Measurements from ENCODE around the gene BRCA1. TPM values are rescaled to one million over a fixed set of nuclear protein-coding genes. Genes with fewer than 3 reads are reported as not detected.

Gene BRCA1
- total RNA-seq, 3 donors from 2014 or later, result 8.8 to 17.4 (median 10.3) TPM

GRCh38 chr17:43020789-43021740 is 104.1 kb downstream of the BRCA1 start:
- Histone ChIP-seq H3K4me3 (peak overlapping the region; percentile 75), H3K4me1 (ENCODE audit: low read depth) (peaks cover 24% of the 10 kb centered on the region), H3K36me3 (ENCODE audit: low read depth) (no peaks in the 10 kb centered on the region), H3K9me3 (no peaks in the 10 kb centered on the region)
- peak; percentile 18 for ATAC-seq
- intact Hi-C loops (cut with DNase I, micrococcal nuclease), result no loop called here
- peak; percentile 64 to 78 (median 73) for DNase-seq
- no peak for TF ChIP-seq CTCF (IDR thresholded peaks at IDR 0.05)

- TF ChIP-seq CTCF (IDR thresholded peaks at IDR 0.05), result no peak
- DNase-seq (no peak), ATAC-seq (no peak)
- Histone ChIP-seq H3K4me1 (ENCODE audit: low read depth) (peaks cover 24% of the 10 kb centered on the region), H3K9me3 (no peaks in the 10 kb centered on the region), H3K36me3 (ENCODE audit: low read depth) (no peaks in the 10 kb centered on the region), H3K4me3 (no peak overlapping the region)
- intact Hi-C loops (cut with DNase I, micrococcal nuclease), result no loop called here
These were observed 105.0 kb downstream of the BRCA1 start for GRCh38 chr17:43020030-43020621.

GRCh38 chr17:43019418-43019817 is 105.7 kb downstream of the BRCA1 start:
- Histone ChIP-seq H3K36me3 (ENCODE audit: low read depth) (no peaks in the 10 kb centered on the region), H3K9me3 (no peaks in the 10 kb centered on the region), H3K4me3 (no peak overlapping the region), H3K4me1 (ENCODE audit: low read depth) (peaks cover 21% of the 10 kb centered on the region)
- ATAC-seq (peak; percentile 37), DNase-seq (no peak)
- TF ChIP-seq CTCF (IDR thresholded peaks at IDR 0.05), result no peak
- intact Hi-C loops (cut with DNase I, micrococcal nuclease), result no loop called here

DNA sequence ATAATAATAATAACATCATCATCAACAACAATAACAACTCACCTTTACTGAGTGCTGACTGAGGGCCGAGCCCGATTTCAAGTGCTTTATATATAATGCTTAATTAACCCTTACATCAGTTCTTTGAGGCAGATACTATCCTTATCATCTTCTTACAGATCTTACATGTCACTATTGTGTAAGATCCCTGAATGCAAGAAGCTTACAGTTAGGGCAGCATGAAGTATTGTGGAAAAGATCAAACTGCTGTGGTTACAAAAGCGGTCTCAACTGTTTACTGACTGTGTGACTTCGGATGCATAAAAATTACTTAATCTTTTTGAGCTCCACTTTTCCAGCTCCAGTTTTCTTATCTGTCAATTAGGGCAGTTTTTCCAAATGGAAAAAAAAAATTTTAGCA is 106.2 kb downstream of the BRCA1 start:
- no peak for TF ChIP-seq CTCF (IDR thresholded peaks at IDR 0.05)
- no peak overlapping the region for H3K4me3 ChIP-seq
- DNase-seq (no peak), ATAC-seq (no peak)
- no peaks in the 10 kb centered on the region for H3K36me3 ChIP-seq (ENCODE audit: low read depth)
- intact Hi-C loops (cut with DNase I, micrococcal nuclease), result no loop called here
- peaks cover 17% of the 10 kb centered on the region for H3K4me1 ChIP-seq (ENCODE audit: low read depth)
- H3K9me3 ChIP-seq, result no peaks in the 10 kb centered on the region

DNA sequence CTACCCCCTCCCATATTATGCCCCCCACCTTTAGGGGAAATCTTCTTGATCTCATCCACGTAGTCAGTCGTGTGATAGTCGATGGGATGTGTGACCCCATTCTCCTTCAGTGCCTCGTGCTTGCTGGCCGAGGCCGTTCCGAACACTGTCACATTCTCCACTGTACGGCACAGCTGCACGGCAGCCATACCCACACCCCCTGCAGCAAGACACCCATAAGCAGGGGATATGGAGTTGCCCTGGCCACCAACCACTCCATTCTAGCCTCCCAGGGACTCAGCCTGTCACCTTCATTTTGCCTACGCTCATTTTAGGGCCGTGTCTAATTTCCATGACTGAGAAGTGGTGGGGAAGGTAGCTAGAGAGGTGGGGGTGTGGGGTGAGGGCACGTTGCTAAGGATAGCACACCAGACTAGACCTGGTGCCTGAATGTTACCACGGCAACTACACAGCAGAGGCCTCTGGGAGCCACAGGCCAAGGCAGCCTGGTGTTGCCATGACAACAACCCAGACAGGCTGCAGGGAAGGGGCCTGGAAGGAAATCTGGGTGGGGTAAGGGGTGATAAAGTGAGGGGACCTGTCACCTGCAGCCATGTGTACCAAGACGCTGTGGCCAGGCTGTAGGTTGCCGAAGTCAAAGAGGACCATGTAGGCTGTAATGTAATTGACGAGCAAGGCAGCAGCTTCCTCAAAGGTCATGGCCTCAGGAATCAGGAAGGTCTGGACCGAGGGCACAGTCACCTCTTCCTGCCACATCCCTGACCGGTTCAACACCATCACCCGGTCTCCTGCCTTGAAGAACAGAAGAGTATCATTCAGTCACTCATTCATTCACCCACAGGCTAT is 106.9 kb downstream of the BRCA1 start:
- no peak for ATAC-seq
- intact Hi-C loops (cut with DNase I, micrococcal nuclease), result no loop called here
- peaks cover 17% of the 10 kb centered on the region for H3K4me1 ChIP-seq (ENCODE audit: low read depth)
- DNase-seq, result no peak
- no peaks in the 10 kb centered on the region for H3K36me3 ChIP-seq (ENCODE audit: low read depth)
- TF ChIP-seq CTCF (IDR thresholded peaks at IDR 0.05), result no peak
- H3K9me3 ChIP-seq, result no peaks in the 10 kb centered on the region
- H3K4me3 ChIP-seq, result no peak overlapping the region

All from mucosa of descending colon (tissue), 3 donors.